H9 (cell line): ENCODE results near the gene KCTD21. TPM values are rescaled to one million over a fixed set of nuclear protein-coding genes. Genes with fewer than 3 reads are reported as not detected.

ENCODE experiments used
- DNase-seq: peaks from one replicate; pipeline ENCODE4 v3.0.0-alpha.2; 2017
- H2AFZ ChIP-seq: one replicate; pipeline ENCODE4 v1.6.1; 2013; ENCODE audit warnings: mild to moderate bottlenecking, low read length, control low read depth, moderate library complexity
- H2AK5ac ChIP-seq: 2 replicates; pipeline ENCODE4 v1.6.1; 2013; ENCODE audit warnings: low read length, control low read depth, mixed read lengths; ENCODE audit not compliant: insufficient read length
- H2BK120ac ChIP-seq: one replicate; pipeline ENCODE4 v1.6.1; 2013; ENCODE audit warnings: low read depth, mild to moderate bottlenecking, low read length, control low read depth, inconsistent platforms; ENCODE audit not compliant: poor library complexity, severe bottlenecking
- H2BK12ac ChIP-seq: 2 replicates; pipeline ENCODE4 v1.6.1; 2013; ENCODE audit warnings: low read length, control low read depth, mixed read lengths, low read depth; ENCODE audit not compliant: insufficient read length
- H2BK15ac ChIP-seq: 2 replicates; pipeline ENCODE4 v1.6.1; 2013; ENCODE audit warnings: low read depth, low read length, control low read depth
- H2BK20ac ChIP-seq: one replicate; pipeline ENCODE4 v1.6.1; 2013; ENCODE audit warnings: low read depth, mild to moderate bottlenecking, low read length, control low read depth, inconsistent platforms; ENCODE audit not compliant: poor library complexity, severe bottlenecking
- H2BK5ac ChIP-seq: 2 replicates; pipeline ENCODE4 v1.6.1; 2013; ENCODE audit warnings: low read length, control low read depth, mixed read lengths; ENCODE audit not compliant: insufficient read length
- H3K14ac ChIP-seq: 2 replicates; pipeline ENCODE4 v1.6.1; 2013; ENCODE audit warnings: low read length, control low read depth; ENCODE audit not compliant: insufficient read depth
- H3K18ac ChIP-seq: 2 replicates; pipeline ENCODE4 v1.6.1; 2013; ENCODE audit warnings: low read depth, mild to moderate bottlenecking, mixed read lengths, low read length, control low read depth; ENCODE audit not compliant: insufficient read length
- H3K23ac ChIP-seq: 2 replicates; pipeline ENCODE4 v1.6.1; 2013; ENCODE audit warnings: low read length, control low read depth, mixed read lengths, low read depth; ENCODE audit not compliant: insufficient read length
- H3K23me2 ChIP-seq: 2 replicates; pipeline ENCODE4 v1.6.1; 2013; ENCODE audit warnings: low read depth, mild to moderate bottlenecking, mixed read lengths, low read length, control low read depth; ENCODE audit not compliant: insufficient read length, poor library complexity, severe bottlenecking
- H3K27ac ChIP-seq: 2 replicates; pipeline ENCODE4 v1.5.1; 2013; ENCODE audit warnings: low read length, control low read depth, mixed read lengths, low read depth; ENCODE audit not compliant: insufficient read length
- H3K27me3 ChIP-seq: 2 replicates; pipeline ENCODE4 v1.6.1; 2013; ENCODE audit warnings: low read length, control low read depth, inconsistent platforms; ENCODE audit not compliant: insufficient read depth
- H3K4ac ChIP-seq: 2 replicates; pipeline ENCODE4 v1.6.1; 2013; ENCODE audit warnings: low read depth, mild to moderate bottlenecking, control low read depth, inconsistent platforms, low read length, moderate library complexity
- H3K4me1 ChIP-seq: 2 replicates; pipeline ENCODE4 v1.6.1; 2013; ENCODE audit warnings: low read length, control low read depth, inconsistent platforms; ENCODE audit not compliant: insufficient read depth
- H3K4me2 ChIP-seq: 2 replicates; pipeline ENCODE4 v1.6.1; 2013; ENCODE audit warnings: low read length, control low read depth, mixed read lengths; ENCODE audit not compliant: insufficient read length, insufficient read depth
- H3K56ac ChIP-seq: 2 replicates; pipeline ENCODE4 v1.6.1; 2013; ENCODE audit warnings: low read depth, mild to moderate bottlenecking, mixed read lengths, low read length, control low read depth; ENCODE audit not compliant: insufficient read length
- H3K79me1 ChIP-seq: 2 replicates; pipeline ENCODE4 v1.6.1; 2013; ENCODE audit warnings: low read depth, mild to moderate bottlenecking, moderate library complexity, low read length, control low read depth, inconsistent platforms; ENCODE audit not compliant: insufficient read depth, poor library complexity, severe bottlenecking
- H3K79me2 ChIP-seq: 2 replicates; pipeline ENCODE4 v1.6.1; 2013; ENCODE audit warnings: low read length, control low read depth, inconsistent platforms; ENCODE audit not compliant: insufficient read depth
- H3K9ac ChIP-seq: 2 replicates; pipeline ENCODE4 v1.6.1; 2013; ENCODE audit warnings: low read length, control low read depth, mixed read lengths; ENCODE audit not compliant: insufficient read length; ENCODE audit errors: extremely low read depth
- H3K9me3 ChIP-seq: one replicate; pipeline ENCODE4 v1.6.1; 2013; ENCODE audit warnings: low read depth, low read length, inconsistent platforms; ENCODE audit not compliant: control insufficient read depth
- H3T11ph ChIP-seq: one replicate; pipeline ENCODE4 v1.6.1; 2013; ENCODE audit warnings: mild to moderate bottlenecking, low read length, control low read depth, inconsistent platforms
- H4K20me1 ChIP-seq: one replicate; pipeline ENCODE4 v1.6.1; 2013; ENCODE audit not compliant: control insufficient read depth, insufficient read length, insufficient read depth
- H4K5ac ChIP-seq: 2 replicates; pipeline ENCODE4 v1.6.1; 2013; ENCODE audit warnings: low read depth, mild to moderate bottlenecking, mixed read lengths, low read length, control low read depth; ENCODE audit not compliant: insufficient read length
- H4K8ac ChIP-seq: replicated peaks from 2 replicates; pipeline ENCODE4 v1.6.1; 2013; ENCODE audit warnings: low read length, control low read depth, mixed read lengths, low read depth; ENCODE audit not compliant: insufficient read length
- H4K91ac ChIP-seq: 2 replicates; pipeline ENCODE4 v1.6.1; 2013; ENCODE audit warnings: low read depth, mild to moderate bottlenecking, moderate library complexity, mixed read lengths, low read length, control low read depth; ENCODE audit not compliant: insufficient read length
- H3K27ac Mint-ChIP-seq, 3 experiments: 2 replicates in 2 of 3; 3 replicates in 1 of 3; pipeline ENCODE4 v1.8.0; 2020 to 2021; ENCODE audit warnings: mixed read lengths in 3 of 3, mild to moderate bottlenecking in 1 of 3, moderate library complexity in 1 of 3
- H3K27me3 Mint-ChIP-seq: 2 replicates; pipeline ENCODE4 v1.8.0; 2021; ENCODE audit warnings: low read depth, mild to moderate bottlenecking, moderate library complexity, mixed read lengths
- H3K36me3 Mint-ChIP-seq, 3 experiments: 2 replicates in 2 of 3; 3 replicates in 1 of 3; pipeline ENCODE4 v1.8.0; 2020 to 2021; ENCODE audit warnings: low read depth in 3 of 3, mixed read lengths in 3 of 3; ENCODE audit not compliant: insufficient read depth in 1 of 3
- H3K4me1 Mint-ChIP-seq, 2 experiments: 2 replicates each; pipeline ENCODE4 v1.8.0; 2020; ENCODE audit warnings: mixed read lengths in 2 of 2
- H3K4me3 Mint-ChIP-seq, 2 experiments: 2 replicates in 1 of 2; 3 replicates in 1 of 2; pipeline ENCODE4 v1.8.0; 2020 to 2021; ENCODE audit warnings: mild to moderate bottlenecking in 2 of 2, mixed read lengths in 2 of 2, moderate library complexity in 1 of 2
- H3K9me3 Mint-ChIP-seq, 2 experiments: 2 replicates in 1 of 2; 3 replicates in 1 of 2; pipeline ENCODE4 v1.8.0; 2020; ENCODE audit warnings: mild to moderate bottlenecking in 2 of 2, mixed read lengths in 2 of 2, moderate library complexity in 1 of 2
- CTCF ChIP-seq: fragments of 200-600 bp; sonication (generic); conservative IDR thresholded peaks from 3 replicates; pipeline ENCODE4 v1.8.0; 2021; ENCODE audit warnings: antibody characterized with exemption, mild to moderate bottlenecking
- WGBS: extraction: QIAGEN DNeasy Blood & Tissue Kit; methylation state at CpG from one replicate; pipeline ENCODE4 v1.1.7; 2013; ENCODE audit warnings: missing lambda C conversion rate, low lambda C conversion rate, mixed read lengths; ENCODE audit not compliant: insufficient read length; ENCODE audit errors: extremely low coverage; 5-methylcytosine and 5-hydroxymethylcytosine counted together
- total RNA-seq: library from RNA; stranded (reverse); gene quantifications from 2 replicates; pipeline ENCODE4 v1.2.1, GENCODE V29; 2021

Gene KCTD21
- total RNA-seq, 1 experiment from 2014 or later = 4.0 TPM

GRCh38 chr11:78216021-78216420, 27.6 kb upstream of the KCTD21 start:
- Histone ChIP-seq H3K23me2 (no peaks in the 10 kb centered on the region), H3K27me3 (no peaks in the 10 kb centered on the region), H2BK15ac (no peak overlapping the region), H4K20me1 (no peaks in the 10 kb centered on the region), H3T11ph (no peak overlapping the region), H4K91ac (no peak overlapping the region), H3K79me2 (no peaks in the 10 kb centered on the region), H4K8ac (no peak overlapping the region), H2AFZ (no peak overlapping the region), H3K4me2 (no peak overlapping the region), H3K23ac (no peak overlapping the region), H3K4me1 (no peaks in the 10 kb centered on the region), H2AK5ac (no peak overlapping the region), H3K4ac (no peak overlapping the region), H2BK120ac (no peak overlapping the region), H3K18ac (no peak overlapping the region), H4K5ac (no peak overlapping the region), H2BK5ac (no peak overlapping the region), H3K9me3 (no peaks in the 10 kb centered on the region), H3K56ac (no peak overlapping the region), H3K79me1 (no peaks in the 10 kb centered on the region), H3K27ac (no peak overlapping the region), H2BK12ac (no peak overlapping the region), H2BK20ac (no peak overlapping the region), H3K9ac (no peak overlapping the region), H3K14ac (no peak overlapping the region)
- H3K4me3 Mint-ChIP-seq = no peak overlapping the region
- H3K27ac Mint-ChIP-seq = no peak overlapping the region; a peak in 1 of 7 replicates
- WGBS = no CpG with 5 or more reads among the region's 3 CpGs
- no peaks in the 10 kb centered on the region for H3K27me3 Mint-ChIP-seq
- H3K4me1 Mint-ChIP-seq = no peaks in the 10 kb centered on the region
- peaks cover 1 to 13% (median 10%) of the 10 kb centered on the region in 3 experiments for H3K36me3 Mint-ChIP-seq
- no peak for DNase-seq
- TF ChIP-seq CTCF = no peak
- no peaks in the 10 kb centered on the region for H3K9me3 Mint-ChIP-seq
